ENCODE measurements around the gene LHFPL3. TPM values are rescaled to one million over a fixed set of nuclear protein-coding genes. Genes with fewer than 3 reads are reported as not detected.
"Not testable (repeated sequence)": the region's sequence is repeated elsewhere in the genome, so short reads cannot be mapped to it uniquely, and the experiment has no call there.

Gene LHFPL3
- total and polyA plus RNA-seq, 2 experiments from 2014 or later = 0.24 TPM; not detected in 1

- not testable (repeated sequence) for H3K4me2 ChIP-seq; H3K4me3 ChIP-seq; H3K4me1 Mint-ChIP-seq; H3K27me3 Mint-ChIP-seq (ENCODE audit: insufficient read depth, low read depth, poor library complexity); ATAC-seq; H3K4me1 ChIP-seq (ENCODE audit: insufficient read depth); H3K27ac Mint-ChIP-seq; H3K4me3 Mint-ChIP-seq; H3K9me2 ChIP-seq (ENCODE audit: insufficient read depth); H4K20me1 ChIP-seq (replicated peaks; ENCODE audit: insufficient read depth); H3K27ac ChIP-seq (ENCODE audit: low read depth); H3K36me3 Mint-ChIP-seq (ENCODE audit: low read depth); H3K27me3 ChIP-seq (ENCODE audit: insufficient read depth); H3K79me2 ChIP-seq (replicated peaks; ENCODE audit: insufficient read depth); H3F3A ChIP-seq (replicated peaks; ENCODE audit: low read depth); H3K36me3 ChIP-seq (ENCODE audit: insufficient read depth)
- DNase-seq (ENCODE audit: low spot score) = peak; percentile 5
- H2AFZ ChIP-seq = 0 out of 2 replicates have a peak overlapping the region, but pooled peaks have one; percentile 47
- H3K9me3 Mint-ChIP-seq = peaks cover 16% of the 10 kb centered on the region
These were observed 267.2 kb downstream of the LHFPL3 start for GRCh38 chr7:104595591-104595990.

DNA sequence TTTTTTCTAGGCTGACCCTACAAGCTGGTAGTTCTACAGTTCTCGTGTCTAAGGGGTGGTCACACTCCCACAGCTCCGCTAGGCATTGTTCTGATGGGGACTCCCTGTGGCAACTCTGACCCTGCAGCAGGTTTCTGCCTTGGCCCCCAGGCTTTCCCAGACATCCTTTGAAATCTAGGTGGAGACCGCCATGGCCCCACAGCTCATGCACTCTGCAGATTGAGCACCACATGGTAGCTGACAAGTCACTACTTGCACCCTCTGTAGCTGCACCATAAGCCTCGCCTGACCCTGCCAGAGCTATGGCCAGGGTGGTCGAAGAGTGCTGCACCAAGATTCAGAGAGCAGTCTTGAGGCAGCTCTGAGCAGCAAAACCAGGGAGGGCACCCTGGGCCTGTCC lies 275.6 kb downstream of the LHFPL3 start:
- Mint-ChIP-seq H3K4me3 (no peak overlapping the region), H3K27ac (no peak overlapping the region), H3K36me3 (ENCODE audit: low read depth) (no peaks in the 10 kb centered on the region), H3K4me1 (no peaks in the 10 kb centered on the region), H3K27me3 (ENCODE audit: insufficient read depth, low read depth, poor library complexity) (no peaks in the 10 kb centered on the region), H3K9me3 (no peaks in the 10 kb centered on the region; the same call in 2 of the 3 replicates)
- Histone ChIP-seq H3K27me3 (ENCODE audit: insufficient read depth) (no peaks in the 10 kb centered on the region), H3K27ac (ENCODE audit: low read depth) (no peak overlapping the region), H3F3A (replicated peaks; ENCODE audit: low read depth) (no peaks in the 10 kb centered on the region), H3K36me3 (ENCODE audit: insufficient read depth) (no peaks in the 10 kb centered on the region), H3K79me2 (replicated peaks; ENCODE audit: insufficient read depth) (no peaks in the 10 kb centered on the region), H3K4me3 (no peak overlapping the region), H3K4me1 (ENCODE audit: insufficient read depth) (no peaks in the 10 kb centered on the region; the same call in 1 of the 2 replicates), H3K9me2 (ENCODE audit: insufficient read depth) (0 out of 2 replicates have a peak, but pooled peaks cover 7% of the 10 kb centered on the region), H2AFZ (no peak overlapping the region), H3K4me2 (no peak overlapping the region), H4K20me1 (replicated peaks; ENCODE audit: insufficient read depth) (no peaks in the 10 kb centered on the region)
- DNase-seq (ENCODE audit: low spot score) (no peak), ATAC-seq (no peak)
- TF ChIP-seq ZNF114 (CRISPR knock-in tag; IDR thresholded peaks at IDR 0.05) (no peak), CTCF (conservative IDR thresholded peaks at IDR 0.05; ENCODE audit: low read depth in 2 of 2) (no peak), EZH2 (IDR thresholded peaks at IDR 0.05; ENCODE audit: low read depth, unreplicated experiment) (no peak), JUNB (IDR thresholded peaks at IDR 0.05; ENCODE audit: unreplicated experiment) (no peak), POLR2AphosphoS5 (IDR thresholded peaks at IDR 0.05; ENCODE audit: low read depth) (no peak), NANOG (IDR thresholded peaks at IDR 0.05; ENCODE audit: borderline replicate concordance) (no peak), CREB1 (CRISPR knock-in tag; IDR thresholded peaks at IDR 0.05; ENCODE audit: low read depth) (no peak)
- TF ChIP-seq, protein P1, sequence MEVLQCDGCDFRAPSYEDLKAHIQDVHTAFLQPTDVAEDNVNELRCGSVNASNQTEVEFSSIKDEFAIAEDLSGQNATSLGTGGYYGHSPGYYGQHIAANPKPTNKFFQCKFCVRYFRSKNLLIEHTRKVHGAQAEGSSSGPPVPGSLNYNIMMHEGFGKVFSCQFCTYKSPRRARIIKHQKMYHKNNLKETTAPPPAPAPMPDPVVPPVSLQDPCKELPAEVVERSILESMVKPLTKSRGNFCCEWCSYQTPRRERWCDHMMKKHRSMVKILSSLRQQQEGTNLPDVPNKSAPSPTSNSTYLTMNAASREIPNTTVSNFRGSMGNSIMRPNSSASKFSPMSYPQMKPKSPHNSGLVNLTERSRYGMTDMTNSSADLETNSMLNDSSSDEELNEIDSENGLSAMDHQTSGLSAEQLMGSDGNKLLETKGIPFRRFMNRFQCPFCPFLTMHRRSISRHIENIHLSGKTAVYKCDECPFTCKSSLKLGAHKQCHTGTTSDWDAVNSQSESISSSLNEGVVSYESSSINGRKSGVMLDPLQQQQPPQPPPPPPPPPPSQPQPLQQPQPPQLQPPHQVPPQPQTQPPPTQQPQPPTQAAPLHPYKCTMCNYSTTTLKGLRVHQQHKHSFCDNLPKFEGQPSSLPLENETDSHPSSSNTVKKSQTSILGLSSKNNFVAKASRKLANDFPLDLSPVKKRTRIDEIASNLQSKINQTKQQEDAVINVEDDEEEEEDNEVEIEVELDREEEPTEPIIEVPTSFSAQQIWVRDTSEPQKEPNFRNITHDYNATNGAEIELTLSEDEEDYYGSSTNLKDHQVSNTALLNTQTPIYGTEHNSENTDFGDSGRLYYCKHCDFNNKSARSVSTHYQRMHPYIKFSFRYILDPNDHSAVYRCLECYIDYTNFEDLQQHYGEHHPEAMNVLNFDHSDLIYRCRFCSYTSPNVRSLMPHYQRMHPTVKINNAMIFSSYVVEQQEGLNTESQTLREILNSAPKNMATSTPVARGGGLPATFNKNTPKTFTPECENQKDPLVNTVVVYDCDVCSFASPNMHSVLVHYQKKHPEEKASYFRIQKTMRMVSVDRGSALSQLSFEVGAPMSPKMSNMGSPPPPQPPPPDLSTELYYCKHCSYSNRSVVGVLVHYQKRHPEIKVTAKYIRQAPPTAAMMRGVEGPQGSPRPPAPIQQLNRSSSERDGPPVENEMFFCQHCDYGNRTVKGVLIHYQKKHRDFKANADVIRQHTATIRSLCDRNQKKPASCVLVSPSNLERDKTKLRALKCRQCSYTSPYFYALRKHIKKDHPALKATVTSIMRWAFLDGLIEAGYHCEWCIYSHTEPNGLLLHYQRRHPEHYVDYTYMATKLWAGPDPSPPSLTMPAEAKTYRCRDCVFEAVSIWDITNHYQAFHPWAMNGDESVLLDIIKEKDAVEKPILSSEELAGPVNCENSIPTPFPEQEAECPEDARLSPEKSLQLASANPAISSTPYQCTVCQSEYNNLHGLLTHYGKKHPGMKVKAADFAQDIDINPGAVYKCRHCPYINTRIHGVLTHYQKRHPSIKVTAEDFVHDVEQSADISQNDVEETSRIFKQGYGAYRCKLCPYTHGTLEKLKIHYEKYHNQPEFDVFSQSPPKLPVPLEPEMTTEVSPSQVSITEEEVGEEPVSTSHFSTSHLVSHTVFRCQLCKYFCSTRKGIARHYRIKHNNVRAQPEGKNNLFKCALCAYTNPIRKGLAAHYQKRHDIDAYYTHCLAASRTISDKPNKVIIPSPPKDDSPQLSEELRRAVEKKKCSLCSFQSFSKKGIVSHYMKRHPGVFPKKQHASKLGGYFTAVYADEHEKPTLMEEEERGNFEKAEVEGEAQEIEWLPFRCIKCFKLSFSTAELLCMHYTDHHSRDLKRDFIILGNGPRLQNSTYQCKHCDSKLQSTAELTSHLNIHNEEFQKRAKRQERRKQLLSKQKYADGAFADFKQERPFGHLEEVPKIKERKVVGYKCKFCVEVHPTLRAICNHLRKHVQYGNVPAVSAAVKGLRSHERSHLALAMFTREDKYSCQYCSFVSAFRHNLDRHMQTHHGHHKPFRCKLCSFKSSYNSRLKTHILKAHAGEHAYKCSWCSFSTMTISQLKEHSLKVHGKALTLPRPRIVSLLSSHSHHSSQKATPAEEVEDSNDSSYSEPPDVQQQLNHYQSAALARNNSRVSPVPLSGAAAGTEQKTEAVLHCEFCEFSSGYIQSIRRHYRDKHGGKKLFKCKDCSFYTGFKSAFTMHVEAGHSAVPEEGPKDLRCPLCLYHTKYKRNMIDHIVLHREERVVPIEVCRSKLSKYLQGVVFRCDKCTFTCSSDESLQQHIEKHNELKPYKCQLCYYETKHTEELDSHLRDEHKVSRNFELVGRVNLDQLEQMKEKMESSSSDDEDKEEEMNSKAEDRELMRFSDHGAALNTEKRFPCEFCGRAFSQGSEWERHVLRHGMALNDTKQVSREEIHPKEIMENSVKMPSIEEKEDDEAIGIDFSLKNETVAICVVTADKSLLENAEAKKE (CRISPR knock-in tag; IDR thresholded peaks at IDR 0.05) = no peak
- TF ChIP-seq, protein P2, sequence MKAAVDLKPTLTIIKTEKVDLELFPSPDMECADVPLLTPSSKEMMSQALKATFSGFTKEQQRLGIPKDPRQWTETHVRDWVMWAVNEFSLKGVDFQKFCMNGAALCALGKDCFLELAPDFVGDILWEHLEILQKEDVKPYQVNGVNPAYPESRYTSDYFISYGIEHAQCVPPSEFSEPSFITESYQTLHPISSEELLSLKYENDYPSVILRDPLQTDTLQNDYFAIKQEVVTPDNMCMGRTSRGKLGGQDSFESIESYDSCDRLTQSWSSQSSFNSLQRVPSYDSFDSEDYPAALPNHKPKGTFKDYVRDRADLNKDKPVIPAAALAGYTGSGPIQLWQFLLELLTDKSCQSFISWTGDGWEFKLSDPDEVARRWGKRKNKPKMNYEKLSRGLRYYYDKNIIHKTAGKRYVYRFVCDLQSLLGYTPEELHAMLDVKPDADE (IDR thresholded peaks at IDR 0.05) = no peak
- TF ChIP-seq, protein P3, sequence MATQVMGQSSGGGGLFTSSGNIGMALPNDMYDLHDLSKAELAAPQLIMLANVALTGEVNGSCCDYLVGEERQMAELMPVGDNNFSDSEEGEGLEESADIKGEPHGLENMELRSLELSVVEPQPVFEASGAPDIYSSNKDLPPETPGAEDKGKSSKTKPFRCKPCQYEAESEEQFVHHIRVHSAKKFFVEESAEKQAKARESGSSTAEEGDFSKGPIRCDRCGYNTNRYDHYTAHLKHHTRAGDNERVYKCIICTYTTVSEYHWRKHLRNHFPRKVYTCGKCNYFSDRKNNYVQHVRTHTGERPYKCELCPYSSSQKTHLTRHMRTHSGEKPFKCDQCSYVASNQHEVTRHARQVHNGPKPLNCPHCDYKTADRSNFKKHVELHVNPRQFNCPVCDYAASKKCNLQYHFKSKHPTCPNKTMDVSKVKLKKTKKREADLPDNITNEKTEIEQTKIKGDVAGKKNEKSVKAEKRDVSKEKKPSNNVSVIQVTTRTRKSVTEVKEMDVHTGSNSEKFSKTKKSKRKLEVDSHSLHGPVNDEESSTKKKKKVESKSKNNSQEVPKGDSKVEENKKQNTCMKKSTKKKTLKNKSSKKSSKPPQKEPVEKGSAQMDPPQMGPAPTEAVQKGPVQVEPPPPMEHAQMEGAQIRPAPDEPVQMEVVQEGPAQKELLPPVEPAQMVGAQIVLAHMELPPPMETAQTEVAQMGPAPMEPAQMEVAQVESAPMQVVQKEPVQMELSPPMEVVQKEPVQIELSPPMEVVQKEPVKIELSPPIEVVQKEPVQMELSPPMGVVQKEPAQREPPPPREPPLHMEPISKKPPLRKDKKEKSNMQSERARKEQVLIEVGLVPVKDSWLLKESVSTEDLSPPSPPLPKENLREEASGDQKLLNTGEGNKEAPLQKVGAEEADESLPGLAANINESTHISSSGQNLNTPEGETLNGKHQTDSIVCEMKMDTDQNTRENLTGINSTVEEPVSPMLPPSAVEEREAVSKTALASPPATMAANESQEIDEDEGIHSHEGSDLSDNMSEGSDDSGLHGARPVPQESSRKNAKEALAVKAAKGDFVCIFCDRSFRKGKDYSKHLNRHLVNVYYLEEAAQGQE (IDR thresholded peaks at IDR 0.05; ENCODE audit: unreplicated experiment) = no peak
